GM19023 (cell line): ENCODE results near the gene CYTH4.
"Not testable (repeated sequence)": the region's sequence is repeated elsewhere in the genome, so short reads cannot be mapped to it uniquely, and the experiment has no call there.

Experiments
- ATAC-seq: cut with Tn5 transposase; IDR thresholded peaks from one replicate; pipeline ENCODE4 v1.9.1; 2021; ENCODE audit warnings: mild to moderate bottlenecking, moderate library complexity; ENCODE audit not compliant: unreplicated experiment

CYTH4 gene

GRCh38 chr22:37325039-37325395 lies 42.7 kb downstream of the CYTH4 start:
- no peak for ATAC-seq

GRCh38 chr22:37326726-37327125 lies 44.4 kb downstream of the CYTH4 start:
- ATAC-seq = no peak

- no peak for ATAC-seq
These were observed 45.7 kb downstream of the CYTH4 start for GRCh38 chr22:37328017-37328416.

- not testable (repeated sequence) for ATAC-seq
These were observed 46.4 kb downstream of the CYTH4 start for GRCh38 chr22:37328538-37329237.

DNA sequence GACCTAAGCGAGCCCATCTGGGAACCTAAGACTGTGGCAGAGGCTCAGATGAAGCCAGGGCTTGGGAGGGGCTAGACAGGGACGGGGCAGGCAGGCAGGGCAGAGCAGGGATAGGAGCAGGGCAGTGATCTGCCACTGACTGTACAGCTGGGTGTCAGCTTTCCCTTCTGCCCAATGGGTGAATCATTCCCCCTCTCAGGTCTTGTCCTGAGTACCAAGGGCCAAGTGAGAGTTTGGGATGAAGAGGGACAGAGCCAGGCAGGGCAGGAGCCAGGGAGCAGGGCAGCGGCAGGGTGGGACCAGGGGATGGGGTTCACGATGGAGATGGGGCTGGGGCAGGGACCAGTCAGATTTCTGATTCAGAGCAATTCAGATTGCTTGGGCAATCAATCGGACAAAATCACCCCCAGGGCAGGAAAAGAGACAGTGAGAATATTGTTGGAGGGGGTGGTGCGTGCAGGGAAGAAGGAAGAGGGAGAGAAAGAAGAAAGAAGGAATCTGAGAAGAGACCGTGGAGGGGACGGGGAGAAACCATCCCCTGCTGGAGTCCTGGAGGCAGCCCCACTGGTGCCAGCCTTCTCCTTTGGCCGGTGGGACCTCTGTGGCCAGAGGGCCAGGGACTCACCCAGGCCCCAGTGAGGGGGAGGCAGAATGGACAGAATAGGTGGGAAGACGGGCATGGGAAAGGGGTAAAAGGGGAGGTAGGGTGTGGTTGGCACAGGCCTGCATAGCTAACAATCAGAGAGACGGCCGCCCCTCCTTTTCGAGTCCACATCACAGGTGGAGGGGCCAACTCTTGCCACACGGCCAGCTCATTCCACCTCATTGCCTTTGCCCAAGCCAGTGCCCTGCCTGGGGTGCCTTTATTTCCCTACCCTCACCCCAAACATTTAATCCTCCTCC lies 47.2 kb downstream of the CYTH4 start:
- no peak for ATAC-seq

DNA sequence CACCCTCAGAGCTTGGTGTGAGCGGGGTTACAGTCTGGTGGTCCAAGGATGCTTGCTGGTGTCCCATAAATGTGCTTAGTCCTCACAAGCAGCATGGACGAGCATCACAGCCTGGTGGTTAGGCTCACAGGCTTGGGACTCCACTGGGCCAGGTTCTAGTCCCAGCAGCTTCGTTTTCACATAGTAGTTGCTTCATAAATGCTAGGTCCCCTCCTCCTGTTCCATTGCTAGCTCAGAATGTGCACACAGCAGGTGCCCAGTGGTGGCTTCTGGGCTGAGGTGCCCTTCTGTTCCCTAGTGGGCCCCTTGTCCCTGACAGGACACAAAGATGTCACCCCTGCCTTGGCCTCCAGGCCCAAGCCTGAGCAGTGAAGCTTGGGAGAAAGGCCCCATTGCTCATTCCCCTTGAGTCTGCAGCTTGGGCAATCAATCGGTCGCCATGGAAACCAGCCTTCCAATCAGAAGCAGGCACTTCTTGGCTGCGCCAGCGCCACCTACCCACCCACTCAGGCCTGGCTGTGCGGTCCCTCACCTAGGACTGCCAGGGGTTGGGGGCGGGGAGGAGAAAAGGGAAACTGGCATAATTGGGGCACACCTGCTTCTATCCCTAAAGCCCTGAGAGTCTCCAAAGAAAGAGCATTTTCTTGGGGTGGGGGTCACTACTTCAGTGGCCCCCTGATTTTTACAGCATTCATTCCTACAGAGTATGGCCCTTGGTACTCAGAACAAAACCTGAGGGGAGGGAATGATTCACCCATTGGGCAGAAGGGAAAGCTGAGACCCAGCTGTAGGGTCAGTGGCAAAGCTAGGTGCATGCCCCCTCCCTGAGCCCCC lies 48.1 kb downstream of the CYTH4 start:
- ATAC-seq = no peak

- no peak for ATAC-seq
These were observed 48.7 kb downstream of the CYTH4 start for GRCh38 chr22:37331034-37331428.

DNA sequence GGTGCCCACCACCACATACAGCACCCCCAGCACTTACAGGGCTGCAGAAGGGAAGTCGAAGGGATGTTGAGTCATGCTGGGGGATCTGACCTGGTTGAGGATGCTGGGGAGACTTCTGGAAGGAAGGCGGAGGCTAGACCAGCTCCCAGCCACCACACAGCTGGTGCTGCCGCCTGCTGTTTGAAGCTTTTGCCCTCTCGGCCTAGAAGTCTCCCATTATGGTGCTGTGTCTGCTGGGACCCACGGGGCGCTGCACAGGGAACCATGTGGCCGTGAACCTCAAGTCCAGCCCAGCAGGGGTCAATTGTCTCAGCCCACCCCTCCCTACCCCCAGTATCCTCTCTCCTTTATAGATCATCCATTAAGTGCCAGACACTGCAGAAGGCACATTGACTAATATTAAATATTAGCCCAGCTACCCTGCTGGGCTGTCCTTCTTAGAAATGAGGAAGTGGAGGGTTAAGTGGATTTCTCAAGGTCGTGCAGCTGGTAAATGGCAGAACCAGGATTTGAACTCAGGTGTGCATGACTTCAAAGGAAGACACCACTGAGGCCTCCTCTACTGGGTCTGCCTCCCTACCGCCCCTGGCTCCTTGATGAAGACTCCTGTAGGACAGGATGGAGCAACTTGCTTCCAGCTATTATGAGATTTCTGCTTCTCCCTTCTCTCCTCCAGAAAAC lies 49.7 kb downstream of the CYTH4 start:
- ATAC-seq = no peak

- ATAC-seq = no peak
These were observed 51.6 kb downstream of the CYTH4 start for GRCh38 chr22:37333724-37334460.

DNA sequence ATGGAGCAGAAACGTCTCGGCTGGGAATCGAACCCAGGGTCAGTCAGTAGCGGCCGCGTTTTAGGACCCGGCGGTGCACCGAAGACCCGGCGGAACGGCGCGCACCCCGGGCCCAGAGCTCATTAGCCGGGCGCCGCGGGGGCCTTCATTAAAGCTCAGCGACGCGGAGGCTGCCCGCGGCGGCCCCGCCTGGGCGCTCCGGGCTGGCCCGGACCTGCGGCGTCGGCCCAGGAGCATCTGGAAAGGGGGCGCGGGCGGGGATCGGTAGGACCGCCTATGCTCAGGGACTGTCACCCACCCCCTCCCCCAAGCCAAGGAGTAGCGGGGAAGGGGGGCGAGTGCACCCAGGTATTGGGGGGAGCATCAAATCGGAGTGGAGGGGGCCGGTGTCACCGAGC lies 52.2 kb downstream of the CYTH4 start:
- no peak for ATAC-seq

- ATAC-seq = no peak
These were observed 52.8 kb downstream of the CYTH4 start for GRCh38 chr22:37334859-37335805.

GRCh38 chr22:37335806-37336199 lies 53.5 kb downstream of the CYTH4 start:
- no peak for ATAC-seq

DNA sequence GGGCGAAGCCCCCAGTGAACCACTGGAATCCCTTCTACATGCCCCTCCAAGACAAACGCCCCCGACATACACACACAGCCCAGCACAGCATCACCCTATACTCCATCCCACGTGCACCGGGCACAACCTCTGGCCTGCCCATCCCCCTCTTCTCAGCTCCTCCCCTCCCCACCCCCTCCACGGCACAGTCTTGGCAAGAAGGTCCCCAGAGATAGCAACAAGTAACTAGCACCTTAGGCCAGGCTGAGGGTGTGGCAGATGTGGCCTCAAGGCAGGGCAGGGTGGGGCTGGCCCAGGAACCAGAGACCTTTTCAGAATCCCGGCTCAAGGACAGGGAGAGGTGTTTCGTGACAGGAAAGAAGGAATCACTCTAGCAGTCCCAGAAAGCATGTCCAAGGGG lies 54.3 kb downstream of the CYTH4 start:
- no peak for ATAC-seq

GRCh38 chr22:37337204-37337943 lies 55.1 kb downstream of the CYTH4 start:
- ATAC-seq = no peak

DNA sequence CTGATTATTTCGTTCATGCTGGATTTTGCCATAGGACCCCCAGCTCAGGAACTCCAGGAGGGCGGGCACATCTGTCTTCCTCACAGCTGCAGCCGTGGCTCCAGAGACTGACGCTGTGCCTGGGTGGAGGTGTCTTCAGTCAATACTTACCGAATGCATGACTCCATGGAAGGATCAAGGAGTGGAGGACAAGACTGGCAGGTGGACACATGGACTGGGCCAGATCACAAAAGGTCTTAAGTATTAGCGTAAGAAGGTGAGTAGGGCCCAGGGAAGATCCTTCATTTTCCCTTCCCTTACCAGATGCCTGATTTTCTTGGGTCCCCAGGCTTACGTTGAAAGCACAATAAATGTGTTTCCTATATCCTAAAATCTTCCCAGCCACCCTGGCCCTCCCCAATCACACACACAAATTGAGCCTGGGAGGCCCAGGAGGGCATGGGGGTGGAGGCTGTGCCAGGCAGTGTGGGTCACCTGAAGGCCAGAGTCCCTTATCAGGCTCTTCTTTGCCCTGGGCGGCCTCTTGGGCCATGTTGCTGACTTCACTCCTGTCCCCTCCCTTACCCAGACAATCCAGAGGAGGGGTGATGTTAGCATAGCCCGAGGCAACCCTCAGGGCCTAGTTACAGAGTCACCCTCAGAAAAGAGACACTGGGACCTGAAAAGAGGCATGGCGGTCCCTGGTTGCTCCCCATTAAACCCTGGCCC lies 56.4 kb downstream of the CYTH4 start:
- no peak for ATAC-seq

DNA sequence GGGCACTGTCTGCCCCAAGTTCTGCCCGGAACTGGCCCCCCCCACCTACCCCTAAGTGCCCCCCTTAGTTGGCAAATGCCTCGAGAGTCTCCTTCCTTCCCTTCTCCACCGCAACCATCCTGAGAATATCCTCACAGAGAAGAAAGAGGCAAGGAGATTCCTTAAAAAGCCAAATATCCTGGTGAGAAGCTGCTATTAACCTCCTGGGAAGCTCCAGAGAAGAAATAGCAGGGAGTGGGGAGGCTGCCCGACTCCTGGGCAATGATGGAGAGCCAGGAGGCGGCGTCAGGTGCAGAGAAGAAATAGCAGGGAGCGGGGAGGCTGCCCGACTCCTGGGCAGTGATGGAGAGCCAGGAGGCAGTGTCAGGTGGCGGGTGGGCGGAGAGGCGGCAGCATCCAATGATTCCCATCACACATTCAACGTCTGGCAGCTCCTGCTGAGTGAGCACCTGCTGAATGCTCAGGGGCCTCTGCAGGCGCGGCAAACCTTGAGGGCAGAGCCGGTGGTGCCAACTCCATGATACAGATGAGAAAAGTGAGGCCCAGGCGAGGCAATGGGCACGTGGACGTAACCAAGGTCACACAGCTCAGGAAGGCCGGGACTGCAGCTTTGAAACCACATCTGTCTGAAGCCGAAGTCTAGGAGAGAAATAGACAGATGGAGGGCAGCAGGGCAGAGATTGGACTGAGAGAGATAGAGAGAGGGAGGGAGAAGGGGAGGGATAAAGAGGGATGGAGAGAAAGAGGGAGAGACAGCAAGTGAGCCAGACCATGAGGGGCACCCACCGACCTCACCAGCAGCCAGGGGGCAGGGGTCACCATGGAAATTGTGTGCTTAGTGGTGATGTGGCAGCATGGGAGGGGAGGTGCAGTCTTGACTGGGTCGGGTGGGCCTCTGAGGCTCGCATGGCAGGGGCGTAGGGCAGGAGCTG lies 58.3 kb downstream of the CYTH4 start:
- ATAC-seq = no peak

DNA sequence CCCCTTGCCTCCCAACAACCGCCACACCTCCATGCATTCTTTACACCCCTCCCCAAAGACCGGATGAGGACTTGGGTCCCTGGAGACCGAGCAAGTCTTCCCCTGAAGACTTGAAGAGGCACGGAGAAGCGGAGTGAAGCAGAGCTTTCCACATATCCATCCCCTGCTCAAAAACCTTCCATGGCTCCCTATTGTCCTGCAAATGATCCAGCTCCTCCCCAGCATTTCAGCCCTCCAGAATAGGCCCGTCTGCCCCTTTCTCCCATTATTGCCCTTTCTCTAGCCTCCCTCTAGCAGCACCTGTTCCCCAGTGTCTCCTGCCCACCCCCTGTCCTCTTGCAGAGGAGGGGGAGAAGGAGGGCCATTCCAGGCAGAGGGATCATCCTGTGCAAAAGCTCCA lies 59.8 kb downstream of the CYTH4 start:
- ATAC-seq = no peak
